ENCODE data around the gene KCNQ2. TPM values are rescaled to one million over a fixed set of nuclear protein-coding genes. Genes with fewer than 3 reads are reported as not detected.

The KCNQ2 gene
- total RNA-seq, 1 donor from 2014 or later, result 11.5 TPM

DNA sequence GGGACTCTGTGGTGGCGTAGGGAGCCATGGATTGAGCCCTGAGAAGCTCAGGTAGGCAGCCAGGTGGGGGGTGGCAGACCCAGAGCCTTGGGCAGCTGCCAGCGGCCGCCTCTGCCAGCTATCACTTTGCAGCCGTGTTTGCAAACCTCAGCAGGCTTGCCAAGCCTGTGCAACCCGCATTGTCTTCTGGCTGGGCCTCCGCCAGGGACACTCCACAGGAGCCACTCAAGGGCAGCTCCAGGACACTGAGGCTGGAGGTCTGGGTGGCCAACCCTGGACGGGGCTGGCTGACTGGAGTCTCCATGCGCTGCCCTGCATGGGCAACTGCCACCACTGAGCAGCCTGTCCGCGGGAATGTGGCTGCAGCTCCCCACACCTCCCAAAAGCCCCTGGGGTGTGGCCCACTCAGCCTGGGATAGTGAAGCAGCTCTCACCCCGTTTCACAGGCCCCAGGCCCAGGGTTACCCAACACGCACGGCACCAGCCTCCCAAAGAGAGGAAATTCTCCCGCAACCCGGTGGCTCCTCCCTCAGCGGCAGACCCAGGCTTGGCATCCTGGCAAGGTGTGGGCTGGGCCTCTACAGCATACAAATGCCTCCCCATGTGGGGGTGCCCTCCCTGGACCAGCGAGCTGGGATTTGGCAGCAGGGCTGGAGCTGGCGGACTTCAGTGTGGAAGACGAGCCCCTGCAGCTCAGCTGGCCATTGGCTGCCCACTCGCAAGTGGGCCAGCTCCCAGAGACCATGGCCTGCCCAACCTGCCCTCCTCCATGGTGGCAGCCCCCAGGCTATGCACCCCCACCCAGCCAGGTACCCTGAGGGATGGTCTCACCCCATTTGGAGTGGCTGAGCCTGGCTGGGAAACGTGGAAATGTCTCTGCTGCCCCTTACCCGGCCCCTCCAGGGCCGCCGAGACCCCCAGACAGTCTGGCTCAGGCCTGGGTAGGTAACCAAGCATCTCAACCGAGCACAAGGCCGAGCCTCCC is 114.2 kb downstream of the KCNQ2 start:
- Histone ChIP-seq H3K9me3 (ENCODE audit: insufficient read depth, low read depth, low read length) (no peaks in the 10 kb centered on the region), H3K4me1 (ENCODE audit: insufficient read depth, low read length) (no peaks in the 10 kb centered on the region), H3K36me3 (ENCODE audit: insufficient read depth, low read length) (no peaks in the 10 kb centered on the region), H3K27me3 (ENCODE audit: insufficient read depth, low read length) (peaks cover 8% of the 10 kb centered on the region), H4K20me1 (ENCODE audit: insufficient read depth, low read length) (no peaks in the 10 kb centered on the region), H3K4me2 (ENCODE audit: low read length) (no peak overlapping the region), H2AFZ (ENCODE audit: low read depth, low read length) (no peak overlapping the region), H3K4me3 (ENCODE audit: insufficient read depth, low read depth, low read length) (no peak overlapping the region), H3K9ac (ENCODE audit: low read length) (no peak overlapping the region), H3K79me2 (ENCODE audit: insufficient read depth, low read length) (no peaks in the 10 kb centered on the region), H3K27ac (ENCODE audit: low read depth, low read length) (no peak overlapping the region)
- DNase-seq (ENCODE audit: low read depth), result no peak
- Mint-ChIP-seq H3K27ac (ENCODE audit: unreplicated experiment) (no peak overlapping the region), H3K9me3 (ENCODE audit: unreplicated experiment) (no peaks in the 10 kb centered on the region), H3K36me3 (ENCODE audit: low read depth, unreplicated experiment) (no peaks in the 10 kb centered on the region), H3K27me3 (ENCODE audit: low read depth, unreplicated experiment) (peaks cover 34% of the 10 kb centered on the region), H3K4me1 (ENCODE audit: low read depth, unreplicated experiment) (no peaks in the 10 kb centered on the region), H3K4me3 (ENCODE audit: unreplicated experiment) (no peak overlapping the region)
- TF ChIP-seq EZH2 (IDR thresholded peaks at IDR 0.05; ENCODE audit: insufficient read depth, low read length), result no peak
- TF ChIP-seq, protein P1, sequence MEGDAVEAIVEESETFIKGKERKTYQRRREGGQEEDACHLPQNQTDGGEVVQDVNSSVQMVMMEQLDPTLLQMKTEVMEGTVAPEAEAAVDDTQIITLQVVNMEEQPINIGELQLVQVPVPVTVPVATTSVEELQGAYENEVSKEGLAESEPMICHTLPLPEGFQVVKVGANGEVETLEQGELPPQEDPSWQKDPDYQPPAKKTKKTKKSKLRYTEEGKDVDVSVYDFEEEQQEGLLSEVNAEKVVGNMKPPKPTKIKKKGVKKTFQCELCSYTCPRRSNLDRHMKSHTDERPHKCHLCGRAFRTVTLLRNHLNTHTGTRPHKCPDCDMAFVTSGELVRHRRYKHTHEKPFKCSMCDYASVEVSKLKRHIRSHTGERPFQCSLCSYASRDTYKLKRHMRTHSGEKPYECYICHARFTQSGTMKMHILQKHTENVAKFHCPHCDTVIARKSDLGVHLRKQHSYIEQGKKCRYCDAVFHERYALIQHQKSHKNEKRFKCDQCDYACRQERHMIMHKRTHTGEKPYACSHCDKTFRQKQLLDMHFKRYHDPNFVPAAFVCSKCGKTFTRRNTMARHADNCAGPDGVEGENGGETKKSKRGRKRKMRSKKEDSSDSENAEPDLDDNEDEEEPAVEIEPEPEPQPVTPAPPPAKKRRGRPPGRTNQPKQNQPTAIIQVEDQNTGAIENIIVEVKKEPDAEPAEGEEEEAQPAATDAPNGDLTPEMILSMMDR (IDR thresholded peaks at IDR 0.05; ENCODE audit: insufficient read depth, low read depth, low read length), result no peak
- no peak for FAIRE-seq

DNA sequence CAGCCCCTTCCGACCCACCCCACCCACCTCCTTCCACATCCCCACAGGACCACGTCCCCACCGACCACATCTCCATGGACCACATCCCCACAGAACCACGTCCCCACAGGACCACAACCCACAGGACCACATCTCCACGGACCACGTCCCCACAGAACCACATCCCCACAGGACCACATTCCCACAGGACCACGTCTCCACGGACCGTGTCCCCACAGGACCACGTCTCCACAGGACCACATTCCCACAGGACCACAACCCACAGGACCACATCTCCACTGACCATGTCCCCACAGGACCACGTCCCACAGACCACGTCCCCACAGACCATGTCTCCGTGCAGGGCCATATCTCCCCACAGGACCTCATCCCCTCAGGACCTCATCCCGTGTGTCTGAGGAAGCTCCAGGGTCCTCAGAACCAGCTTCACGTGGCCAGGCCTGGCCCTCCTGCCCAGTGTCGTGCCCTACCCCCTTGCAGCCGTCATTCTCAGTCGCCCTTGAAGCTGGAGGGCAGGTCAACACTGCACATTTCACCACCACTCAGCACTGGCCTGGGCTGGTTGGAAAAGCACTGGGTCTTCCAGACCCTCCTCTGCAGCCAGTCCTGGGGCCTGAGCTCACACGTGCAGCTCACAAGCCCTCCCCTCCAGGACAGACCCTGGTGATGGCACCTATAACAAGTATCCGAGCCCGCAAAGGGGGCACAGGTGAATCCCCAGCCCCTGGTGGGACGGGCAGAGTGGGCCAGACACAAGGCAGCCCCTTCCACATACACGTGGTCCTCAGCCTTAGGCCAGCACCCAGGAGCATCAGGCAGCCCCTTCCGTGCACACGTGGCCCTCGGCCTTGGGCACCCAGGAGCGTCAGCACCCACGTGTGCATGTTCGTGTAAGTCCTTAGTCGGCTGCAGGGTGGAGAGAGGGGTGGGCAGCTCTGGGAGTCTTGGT is 115.2 kb downstream of the KCNQ2 start:
- DNase-seq (ENCODE audit: low read depth) (no peak), FAIRE-seq (no peak)
- Histone ChIP-seq H3K9me3 (ENCODE audit: insufficient read depth, low read depth, low read length) (no peaks in the 10 kb centered on the region), H3K4me1 (ENCODE audit: insufficient read depth, low read length) (no peaks in the 10 kb centered on the region), H3K36me3 (ENCODE audit: insufficient read depth, low read length) (no peaks in the 10 kb centered on the region), H3K9ac (ENCODE audit: low read length) (no peak overlapping the region), H4K20me1 (ENCODE audit: insufficient read depth, low read length) (no peaks in the 10 kb centered on the region), H3K4me2 (ENCODE audit: low read length) (no peak overlapping the region), H3K79me2 (ENCODE audit: insufficient read depth, low read length) (no peaks in the 10 kb centered on the region), H3K27me3 (ENCODE audit: insufficient read depth, low read length) (peaks cover 8% of the 10 kb centered on the region), H3K27ac (ENCODE audit: low read depth, low read length) (no peak overlapping the region), H3K4me3 (ENCODE audit: insufficient read depth, low read depth, low read length) (no peak overlapping the region), H2AFZ (ENCODE audit: low read depth, low read length) (no peak overlapping the region)
- H3K36me3 Mint-ChIP-seq (ENCODE audit: low read depth, unreplicated experiment), result no peaks in the 10 kb centered on the region
- H3K27me3 Mint-ChIP-seq (ENCODE audit: low read depth, unreplicated experiment), result peaks cover 28% of the 10 kb centered on the region
- no peak overlapping the region for H3K4me3 Mint-ChIP-seq (ENCODE audit: unreplicated experiment)
- no peak overlapping the region for H3K27ac Mint-ChIP-seq (ENCODE audit: unreplicated experiment)
- no peaks in the 10 kb centered on the region for H3K4me1 Mint-ChIP-seq (ENCODE audit: low read depth, unreplicated experiment)
- TF ChIP-seq, protein P1 (IDR thresholded peaks at IDR 0.05; ENCODE audit: insufficient read depth, low read depth, low read length), result no peak
- no peak for TF ChIP-seq EZH2 (IDR thresholded peaks at IDR 0.05; ENCODE audit: insufficient read depth, low read length)
- H3K9me3 Mint-ChIP-seq (ENCODE audit: unreplicated experiment), result no peaks in the 10 kb centered on the region
